ENCODE results near the gene TMEM59L. TPM values are rescaled to one million over a fixed set of nuclear protein-coding genes. Genes with fewer than 3 reads are reported as not detected.

Gene TMEM59L
- total RNA-seq, 2 donors from 2014 or later, result 1.9 to 3.3 TPM

DNA sequence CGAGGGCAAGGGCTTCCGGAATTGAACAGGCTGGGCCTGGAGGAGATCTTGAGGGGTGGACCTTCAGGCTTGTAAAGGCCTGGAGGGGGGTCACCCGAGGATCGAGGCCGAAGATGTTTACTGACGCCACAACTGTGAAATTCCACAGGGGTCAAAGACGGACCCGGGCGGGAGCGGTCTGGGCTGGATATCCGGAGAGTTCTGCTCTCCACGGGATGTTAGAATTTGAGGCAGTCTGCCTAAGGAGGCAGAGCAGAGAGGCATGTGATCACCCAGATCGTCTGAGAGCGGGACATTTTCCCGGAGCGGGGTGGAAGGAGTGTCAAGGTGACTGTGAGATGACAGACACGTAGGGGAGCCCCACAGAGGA, 37.3 kb downstream of the TMEM59L start:
- intact Hi-C loops (cut with DNase I), result no loop called here
- ATAC-seq (peak; percentile 58 to 74), DNase-seq (peak; percentile 63)

GRCh38 chr19:18650468-18651041, 37.9 kb downstream of the TMEM59L start:
- intact Hi-C loops (cut with DNase I), result no loop called here
- peak; percentile 90 for DNase-seq

GRCh38 chr19:18651300-18651699, 38.6 kb downstream of the TMEM59L start:
- ATAC-seq (no peak), DNase-seq (no peak)
- intact Hi-C loops (cut with DNase I), result no loop called here

More at GRCh38 chr19:18650468-18651041, 37.9 kb downstream of the TMEM59L start:
- peak; percentile 62 to 74 for ATAC-seq

DNA sequence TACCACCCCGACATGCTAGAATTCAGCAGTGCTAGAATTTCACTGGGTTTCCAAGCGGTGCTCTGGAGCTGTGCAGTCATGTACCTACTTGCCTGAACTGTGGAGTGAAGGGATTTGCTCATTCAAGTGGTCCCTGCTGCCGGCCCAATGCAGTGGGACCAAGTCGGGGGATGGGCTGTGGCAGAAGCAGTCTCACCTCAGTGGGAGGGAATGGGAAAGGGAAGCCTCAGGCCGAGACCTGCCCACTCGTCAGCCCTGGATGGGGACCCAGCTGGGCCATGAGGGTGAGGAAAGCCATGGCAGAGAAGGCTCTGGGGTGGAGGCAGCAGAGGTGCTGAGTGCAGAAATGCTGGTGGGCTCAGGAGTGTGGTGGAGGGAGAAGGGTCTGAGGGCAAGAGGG, 39.1 kb downstream of the TMEM59L start:
- no peak for DNase-seq
- intact Hi-C loops (cut with DNase I), result no loop called here
- ATAC-seq, result no peak

GRCh38 chr19:18653853-18654252, 41.2 kb downstream of the TMEM59L start:
- DNase-seq, result no peak
- no peak for ATAC-seq
- intact Hi-C loops (cut with DNase I), result no loop called here

DNA sequence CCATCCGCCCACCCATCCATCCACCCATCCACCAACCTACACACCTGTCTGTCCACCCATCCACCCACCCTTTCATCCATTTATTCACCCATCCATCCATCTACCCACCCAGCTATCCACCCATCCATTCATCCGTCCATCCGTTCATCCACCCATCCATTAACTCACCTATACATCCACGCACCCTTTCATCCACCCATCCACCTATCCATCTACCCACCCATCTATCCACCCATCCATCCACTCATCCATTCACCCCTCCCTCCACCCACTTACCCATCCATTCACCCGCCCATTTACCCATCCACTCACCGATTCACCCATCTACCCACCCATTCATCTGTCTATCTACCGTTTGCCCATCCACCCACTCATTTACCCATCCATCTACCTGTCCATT, 41.8 kb downstream of the TMEM59L start:
- intact Hi-C loops (cut with DNase I), result no loop called here
- ATAC-seq (no peak), DNase-seq (no peak)

DNA sequence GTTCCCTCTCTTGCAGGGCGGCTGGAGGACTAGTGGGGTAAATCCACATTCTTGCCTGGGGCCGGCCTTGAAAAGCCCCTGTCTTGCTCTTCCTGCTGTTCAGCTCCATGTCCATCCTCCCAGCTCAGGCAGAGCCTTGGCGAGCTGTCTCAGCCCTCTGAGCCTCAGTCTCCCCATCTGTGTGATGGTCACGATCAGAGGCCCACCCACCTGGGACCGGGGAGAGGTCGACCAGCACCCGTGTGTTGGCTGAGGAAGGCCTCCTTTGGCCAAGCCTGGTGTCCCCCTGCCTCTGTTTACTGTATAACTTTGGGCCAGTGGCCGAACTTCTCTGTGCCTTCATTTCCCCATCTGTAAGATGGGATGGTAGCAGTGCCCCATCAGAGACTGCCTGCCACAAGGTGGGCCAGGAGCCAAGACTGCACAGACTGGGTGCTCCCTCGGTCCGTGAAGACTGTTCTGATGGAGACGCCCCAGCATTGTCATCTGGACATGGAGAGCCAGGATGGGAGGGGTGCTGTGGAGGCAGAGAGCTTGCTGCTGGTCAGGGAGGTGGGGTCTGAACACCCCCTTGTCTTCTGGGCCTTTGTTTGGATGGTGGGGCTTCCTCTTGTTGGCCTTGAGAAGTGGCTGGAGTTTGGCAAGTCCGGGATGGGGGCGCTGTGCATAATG, 42.6 kb downstream of the TMEM59L start:
- intact Hi-C loops (cut with DNase I), result no loop called here
- ATAC-seq (no peak), DNase-seq (no peak)

GRCh38 chr19:18656337-18657086, 43.8 kb downstream of the TMEM59L start:
- DNase-seq, result no peak
- intact Hi-C loops (cut with DNase I), result no loop called here
- no peak for ATAC-seq

DNA sequence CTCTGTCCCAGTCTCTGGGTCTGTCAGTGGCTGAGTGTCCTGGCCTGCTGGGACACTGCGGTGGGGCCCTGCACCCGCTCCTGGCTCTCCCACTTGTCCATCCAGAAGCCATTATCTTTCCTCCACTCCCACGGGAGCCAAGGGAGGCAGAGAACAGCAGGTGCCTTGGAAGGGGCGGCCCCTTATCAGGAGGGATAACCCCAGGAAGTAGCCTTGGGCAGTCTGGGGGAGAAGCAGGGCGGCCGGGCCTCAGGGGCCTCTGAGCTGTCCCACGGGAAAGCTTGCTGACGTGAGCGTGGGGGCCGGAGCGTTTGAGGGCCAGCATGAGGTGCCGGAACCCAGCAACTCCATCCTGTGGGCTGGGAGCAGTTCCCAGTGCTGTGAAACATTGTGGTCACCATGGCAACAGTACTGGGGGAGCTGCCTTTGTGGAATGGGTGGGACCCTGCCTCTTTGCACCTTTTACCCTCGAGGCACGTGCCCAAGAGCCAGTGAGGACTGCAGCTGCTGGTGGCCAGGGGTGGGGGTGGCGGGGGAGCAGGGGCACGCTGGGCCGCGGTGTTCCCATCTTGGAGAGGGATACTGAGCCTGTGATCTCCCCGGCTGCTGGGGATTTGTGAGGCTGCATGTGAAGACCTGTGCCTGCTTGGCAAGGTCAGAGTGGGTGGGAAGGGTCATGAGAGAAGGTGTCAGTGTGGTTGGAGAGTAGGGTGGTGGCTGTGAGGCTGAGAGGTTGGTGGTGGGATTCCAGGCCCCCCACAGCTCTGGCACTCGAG, 45.1 kb downstream of the TMEM59L start:
- intact Hi-C loops (cut with DNase I), result no loop called here
- DNase-seq (peak; percentile 86), ATAC-seq (peak; percentile 50 to 60)

DNA sequence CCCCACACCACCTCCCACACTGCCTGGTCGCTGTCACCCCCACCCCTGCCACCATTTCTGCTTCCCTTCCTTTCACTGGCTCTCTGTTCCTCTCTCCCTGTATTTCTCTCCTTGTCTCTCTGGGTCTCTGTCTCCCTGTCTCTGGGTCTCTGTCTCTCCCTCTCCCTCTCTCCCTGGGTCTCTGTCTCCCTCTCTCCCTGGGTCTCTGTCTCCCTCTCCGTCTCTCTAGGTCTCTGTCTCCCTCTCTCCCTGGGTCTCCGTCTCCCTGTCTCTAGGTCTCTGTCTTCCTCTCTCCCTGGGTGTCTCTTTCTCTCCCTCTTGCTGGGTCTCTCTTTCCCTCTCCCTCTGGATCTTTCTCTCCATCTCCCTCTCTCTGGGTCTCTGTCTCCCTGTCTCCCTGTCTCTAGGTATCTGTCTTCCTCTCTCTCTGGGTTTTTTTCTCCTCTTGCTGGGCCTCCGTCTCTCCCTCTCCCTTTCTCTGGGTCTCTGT, 45.7 kb downstream of the TMEM59L start:
- intact Hi-C loops (cut with DNase I), result no loop called here
- DNase-seq, result no peak
- no peak for ATAC-seq

DNA sequence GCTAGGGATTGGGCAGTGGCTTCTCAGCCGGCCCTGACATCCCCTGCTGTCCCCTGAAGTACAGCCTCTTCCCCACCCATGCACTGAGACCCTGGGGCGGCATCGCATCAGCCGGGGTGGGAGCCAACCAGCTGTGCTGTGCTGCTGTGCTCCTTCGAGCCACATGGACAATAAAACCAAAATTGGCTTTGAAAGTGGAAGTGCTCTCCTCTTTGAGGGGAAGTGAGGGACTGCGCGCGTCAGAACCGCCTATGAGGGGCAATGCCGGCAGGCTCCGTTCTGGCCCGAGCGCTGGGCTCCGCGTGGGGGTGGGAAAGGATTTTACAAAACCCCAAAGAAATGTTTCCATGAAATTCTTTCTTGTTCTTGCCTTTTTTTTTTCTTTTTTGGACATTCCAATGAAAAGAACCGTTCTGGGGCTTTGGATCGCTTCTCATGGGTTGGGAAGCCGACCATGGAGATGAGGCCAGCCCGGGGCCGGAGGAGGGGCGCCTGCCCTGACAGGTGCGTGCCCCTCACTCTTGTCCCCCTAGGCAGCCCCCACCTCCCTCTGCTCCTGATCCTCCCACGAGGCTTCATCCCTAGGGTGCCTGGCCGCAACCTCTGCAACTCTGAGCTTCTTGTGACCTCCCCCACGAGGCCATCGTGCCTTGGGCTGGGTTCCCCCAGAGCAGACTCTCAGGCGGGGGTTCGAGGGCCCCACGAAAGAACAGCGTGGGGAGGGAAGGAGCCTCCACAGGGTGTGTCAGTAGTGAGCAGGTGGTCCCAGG, 46.8 kb downstream of the TMEM59L start:
- intact Hi-C loops (cut with DNase I), result no loop called here

DNA sequence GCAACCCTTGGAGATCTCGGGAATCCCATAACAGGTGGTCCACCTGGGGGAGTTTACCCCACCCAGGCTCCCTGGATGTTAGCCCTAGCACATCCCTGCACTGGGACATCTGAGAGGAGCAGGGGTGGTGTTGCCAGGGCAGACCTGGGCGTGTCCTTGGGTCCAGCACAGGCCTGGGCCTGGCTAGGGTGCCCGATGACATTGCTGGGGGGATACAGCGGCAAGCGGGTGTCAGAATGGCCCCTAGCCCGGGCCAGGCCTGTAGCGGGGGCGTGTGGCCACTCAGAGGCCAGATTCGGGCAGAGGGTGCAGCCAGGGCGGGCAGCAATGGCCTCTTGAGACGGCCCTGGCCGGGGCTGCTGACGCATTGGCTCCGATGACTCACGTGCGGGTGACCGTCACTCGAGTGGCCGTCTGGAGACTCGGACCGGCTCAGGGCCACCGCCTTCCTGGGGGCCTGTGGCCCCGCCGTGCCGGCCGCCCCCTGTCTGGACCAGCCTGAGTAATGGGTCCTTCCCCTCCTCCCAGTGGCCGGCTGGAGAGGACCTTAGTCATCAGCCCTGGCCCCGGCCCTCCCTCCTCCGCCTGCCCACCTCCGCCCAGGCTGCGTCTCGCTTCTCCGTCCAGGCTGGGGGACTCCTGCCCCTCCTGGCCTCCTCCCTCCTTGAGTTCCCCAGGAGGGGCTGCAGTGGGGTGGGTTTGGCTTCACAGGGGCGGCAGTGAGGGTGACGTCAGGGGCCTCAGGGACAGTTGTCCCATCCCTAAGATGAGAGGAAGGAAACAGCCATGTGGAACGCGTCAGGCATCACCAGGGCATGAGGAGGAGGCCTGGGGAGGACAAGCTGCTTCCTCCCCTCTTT, 47.6 kb downstream of the TMEM59L start:
- DNase-seq (peak; percentile 91), ATAC-seq (peak; percentile 64 to 84)
- intact Hi-C loops (cut with DNase I), result no loop called here

More for the DNA sequence above, 46.8 kb downstream of the TMEM59L start:
- DNase-seq (peak; percentile 81), ATAC-seq (peak; percentile 44 to 51)

- ATAC-seq, result no peak
Observed at GRCh38 chr19:18660939-18661670, 48.4 kb downstream of the TMEM59L start.

DNA sequence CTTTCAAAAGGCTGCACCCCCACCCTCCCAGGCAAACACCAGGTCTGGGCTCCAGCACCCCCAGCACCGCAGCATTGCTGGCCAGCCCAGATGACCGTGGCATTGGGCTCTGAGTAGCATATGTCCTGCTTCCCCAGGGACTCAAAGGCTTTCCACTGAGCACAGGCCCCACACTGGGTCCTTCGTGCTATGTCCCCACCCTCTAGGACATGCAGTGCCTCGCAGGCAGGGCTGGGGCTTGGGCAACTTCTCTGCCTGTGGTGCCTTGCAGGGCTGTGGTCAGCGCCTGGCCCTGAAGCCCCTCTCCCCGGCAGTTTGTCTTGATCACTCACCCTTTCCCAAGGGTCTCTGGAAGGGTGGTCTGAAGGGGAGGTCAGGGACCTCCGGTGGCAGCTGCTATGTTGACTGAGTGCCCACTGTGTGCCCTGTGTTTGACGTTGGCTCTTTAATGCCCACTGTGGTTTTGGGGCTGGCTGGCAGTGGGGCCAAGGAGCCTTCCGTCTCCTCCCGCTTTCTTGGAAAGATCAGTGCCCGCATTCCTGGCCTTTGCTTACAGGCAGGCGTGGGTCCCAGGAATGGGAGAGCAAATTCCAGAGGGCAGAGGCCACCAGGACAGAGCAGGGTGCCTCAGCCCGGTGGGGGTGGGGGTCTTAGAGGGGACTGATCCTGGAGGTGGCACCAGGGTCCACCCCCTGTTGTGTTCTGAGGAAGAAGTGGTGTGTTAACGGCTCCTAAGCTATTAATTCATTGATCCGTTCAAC, 50.5 kb downstream of the TMEM59L start:
- no peak for DNase-seq
- ATAC-seq, result no peak
- intact Hi-C loops (cut with DNase I), result no loop called here

More at GRCh38 chr19:18660939-18661670, 48.4 kb downstream of the TMEM59L start:
- no peak for DNase-seq
- intact Hi-C loops (cut with DNase I), result no loop called here

DNA sequence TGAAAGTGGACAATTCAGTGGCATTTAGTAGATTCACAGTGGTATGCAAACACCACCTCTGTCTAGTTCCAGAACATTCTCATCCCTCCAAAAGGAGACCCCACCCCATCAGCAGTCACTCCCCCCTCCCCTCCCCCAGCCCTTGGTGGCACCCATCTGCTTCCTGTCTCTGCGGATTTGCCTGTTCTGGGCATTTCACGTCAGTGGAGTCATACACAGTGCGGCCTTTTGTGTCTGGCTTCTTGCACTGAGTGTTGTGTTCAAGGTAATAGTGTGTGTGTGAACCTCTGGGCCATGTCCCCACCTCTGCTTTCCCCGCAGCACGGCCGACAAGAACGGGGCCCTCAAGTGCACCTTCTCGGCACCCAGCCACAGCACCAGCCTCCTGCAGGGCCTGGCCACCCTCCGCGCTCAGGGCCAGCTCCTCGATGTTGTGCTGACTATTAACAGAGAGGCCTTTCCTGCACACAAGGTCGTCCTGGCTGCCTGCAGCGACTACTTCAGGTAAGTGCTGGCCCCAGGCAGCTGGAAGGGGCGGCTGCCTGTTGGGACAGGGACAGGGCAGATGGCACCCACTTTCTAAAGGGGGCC, 51.4 kb downstream of the TMEM59L start:
- DNase-seq (no peak), ATAC-seq (no peak)
- intact Hi-C loops (cut with DNase I), result no loop called here

GRCh38 chr19:18665771-18666202, 53.1 kb downstream of the TMEM59L start:
- DNase-seq (peak; percentile 48), ATAC-seq (peak; percentile 47 to 84)
- intact Hi-C loops (cut with DNase I), result no loop called here

Data from left cardiac atrium (tissue), 4 donors.